H9 (cell line): ENCODE data around the gene OBP2B. TPM values are rescaled to one million over a fixed set of nuclear protein-coding genes. Genes with fewer than 3 reads are reported as not detected.

ENCODE experiments used
- DNase-seq: peaks from one replicate; pipeline ENCODE4 v3.0.0-alpha.2; 2017
- H2AFZ ChIP-seq: one replicate; pipeline ENCODE4 v1.6.1; 2013; ENCODE audit warnings: mild to moderate bottlenecking, low read length, control low read depth, moderate library complexity
- H2AK5ac ChIP-seq: 2 replicates; pipeline ENCODE4 v1.6.1; 2013; ENCODE audit warnings: low read length, control low read depth, mixed read lengths; ENCODE audit not compliant: insufficient read length
- H2BK120ac ChIP-seq: one replicate; pipeline ENCODE4 v1.6.1; 2013; ENCODE audit warnings: low read depth, mild to moderate bottlenecking, low read length, control low read depth, inconsistent platforms; ENCODE audit not compliant: poor library complexity, severe bottlenecking
- H2BK12ac ChIP-seq: 2 replicates; pipeline ENCODE4 v1.6.1; 2013; ENCODE audit warnings: low read length, control low read depth, mixed read lengths, low read depth; ENCODE audit not compliant: insufficient read length
- H2BK15ac ChIP-seq: 2 replicates; pipeline ENCODE4 v1.6.1; 2013; ENCODE audit warnings: low read depth, low read length, control low read depth
- H2BK20ac ChIP-seq: one replicate; pipeline ENCODE4 v1.6.1; 2013; ENCODE audit warnings: low read depth, mild to moderate bottlenecking, low read length, control low read depth, inconsistent platforms; ENCODE audit not compliant: poor library complexity, severe bottlenecking
- H2BK5ac ChIP-seq: 2 replicates; pipeline ENCODE4 v1.6.1; 2013; ENCODE audit warnings: low read length, control low read depth, mixed read lengths; ENCODE audit not compliant: insufficient read length
- H3K14ac ChIP-seq: 2 replicates; pipeline ENCODE4 v1.6.1; 2013; ENCODE audit warnings: low read length, control low read depth; ENCODE audit not compliant: insufficient read depth
- H3K18ac ChIP-seq: 2 replicates; pipeline ENCODE4 v1.6.1; 2013; ENCODE audit warnings: low read depth, mild to moderate bottlenecking, mixed read lengths, low read length, control low read depth; ENCODE audit not compliant: insufficient read length
- H3K23ac ChIP-seq: 2 replicates; pipeline ENCODE4 v1.6.1; 2013; ENCODE audit warnings: low read length, control low read depth, mixed read lengths, low read depth; ENCODE audit not compliant: insufficient read length
- H3K23me2 ChIP-seq: 2 replicates; pipeline ENCODE4 v1.6.1; 2013; ENCODE audit warnings: low read depth, mild to moderate bottlenecking, mixed read lengths, low read length, control low read depth; ENCODE audit not compliant: insufficient read length, poor library complexity, severe bottlenecking
- H3K27ac ChIP-seq: 2 replicates; pipeline ENCODE4 v1.5.1; 2013; ENCODE audit warnings: low read length, control low read depth, mixed read lengths, low read depth; ENCODE audit not compliant: insufficient read length
- H3K27me3 ChIP-seq: 2 replicates; pipeline ENCODE4 v1.6.1; 2013; ENCODE audit warnings: low read length, control low read depth, inconsistent platforms; ENCODE audit not compliant: insufficient read depth
- H3K4ac ChIP-seq: 2 replicates; pipeline ENCODE4 v1.6.1; 2013; ENCODE audit warnings: low read depth, mild to moderate bottlenecking, control low read depth, inconsistent platforms, low read length, moderate library complexity
- H3K4me1 ChIP-seq: 2 replicates; pipeline ENCODE4 v1.6.1; 2013; ENCODE audit warnings: low read length, control low read depth, inconsistent platforms; ENCODE audit not compliant: insufficient read depth
- H3K4me2 ChIP-seq: 2 replicates; pipeline ENCODE4 v1.6.1; 2013; ENCODE audit warnings: low read length, control low read depth, mixed read lengths; ENCODE audit not compliant: insufficient read length, insufficient read depth
- H3K56ac ChIP-seq: 2 replicates; pipeline ENCODE4 v1.6.1; 2013; ENCODE audit warnings: low read depth, mild to moderate bottlenecking, mixed read lengths, low read length, control low read depth; ENCODE audit not compliant: insufficient read length
- H3K79me1 ChIP-seq: 2 replicates; pipeline ENCODE4 v1.6.1; 2013; ENCODE audit warnings: low read depth, mild to moderate bottlenecking, moderate library complexity, low read length, control low read depth, inconsistent platforms; ENCODE audit not compliant: insufficient read depth, poor library complexity, severe bottlenecking
- H3K79me2 ChIP-seq: 2 replicates; pipeline ENCODE4 v1.6.1; 2013; ENCODE audit warnings: low read length, control low read depth, inconsistent platforms; ENCODE audit not compliant: insufficient read depth
- H3K9ac ChIP-seq: 2 replicates; pipeline ENCODE4 v1.6.1; 2013; ENCODE audit warnings: low read length, control low read depth, mixed read lengths; ENCODE audit not compliant: insufficient read length; ENCODE audit errors: extremely low read depth
- H3K9me3 ChIP-seq: one replicate; pipeline ENCODE4 v1.6.1; 2013; ENCODE audit warnings: low read depth, low read length, inconsistent platforms; ENCODE audit not compliant: control insufficient read depth
- H3T11ph ChIP-seq: one replicate; pipeline ENCODE4 v1.6.1; 2013; ENCODE audit warnings: mild to moderate bottlenecking, low read length, control low read depth, inconsistent platforms
- H4K20me1 ChIP-seq: one replicate; pipeline ENCODE4 v1.6.1; 2013; ENCODE audit not compliant: control insufficient read depth, insufficient read length, insufficient read depth
- H4K5ac ChIP-seq: 2 replicates; pipeline ENCODE4 v1.6.1; 2013; ENCODE audit warnings: low read depth, mild to moderate bottlenecking, mixed read lengths, low read length, control low read depth; ENCODE audit not compliant: insufficient read length
- H4K8ac ChIP-seq: replicated peaks from 2 replicates; pipeline ENCODE4 v1.6.1; 2013; ENCODE audit warnings: low read length, control low read depth, mixed read lengths, low read depth; ENCODE audit not compliant: insufficient read length
- H4K91ac ChIP-seq: 2 replicates; pipeline ENCODE4 v1.6.1; 2013; ENCODE audit warnings: low read depth, mild to moderate bottlenecking, moderate library complexity, mixed read lengths, low read length, control low read depth; ENCODE audit not compliant: insufficient read length
- H3K27ac Mint-ChIP-seq, 3 experiments: 2 replicates in 2 of 3; 3 replicates in 1 of 3; pipeline ENCODE4 v1.8.0; 2020 to 2021; ENCODE audit warnings: mixed read lengths in 3 of 3, mild to moderate bottlenecking in 1 of 3, moderate library complexity in 1 of 3
- H3K27me3 Mint-ChIP-seq: 2 replicates; pipeline ENCODE4 v1.8.0; 2021; ENCODE audit warnings: low read depth, mild to moderate bottlenecking, moderate library complexity, mixed read lengths
- H3K36me3 Mint-ChIP-seq, 3 experiments: 2 replicates in 2 of 3; 3 replicates in 1 of 3; pipeline ENCODE4 v1.8.0; 2020 to 2021; ENCODE audit warnings: low read depth in 3 of 3, mixed read lengths in 3 of 3; ENCODE audit not compliant: insufficient read depth in 1 of 3
- H3K4me1 Mint-ChIP-seq, 2 experiments: 2 replicates each; pipeline ENCODE4 v1.8.0; 2020; ENCODE audit warnings: mixed read lengths in 2 of 2
- H3K4me3 Mint-ChIP-seq, 2 experiments: 2 replicates in 1 of 2; 3 replicates in 1 of 2; pipeline ENCODE4 v1.8.0; 2020 to 2021; ENCODE audit warnings: mild to moderate bottlenecking in 2 of 2, mixed read lengths in 2 of 2, moderate library complexity in 1 of 2
- H3K9me3 Mint-ChIP-seq, 2 experiments: 2 replicates in 1 of 2; 3 replicates in 1 of 2; pipeline ENCODE4 v1.8.0; 2020; ENCODE audit warnings: mild to moderate bottlenecking in 2 of 2, mixed read lengths in 2 of 2, moderate library complexity in 1 of 2
- WGBS: extraction: QIAGEN DNeasy Blood & Tissue Kit; methylation state at CpG from one replicate; pipeline ENCODE4 v1.1.7; 2013; ENCODE audit warnings: missing lambda C conversion rate, low lambda C conversion rate, mixed read lengths; ENCODE audit not compliant: insufficient read length; ENCODE audit errors: extremely low coverage; 5-methylcytosine and 5-hydroxymethylcytosine counted together
- total RNA-seq: library from RNA; stranded (reverse); gene quantifications from 2 replicates; pipeline ENCODE4 v1.2.1, GENCODE V29; 2021
- TF ChIP-seq, protein P1 (sequence below): fragments of 200-600 bp; sonication (generic); conservative IDR thresholded peaks from 3 replicates; pipeline ENCODE4 v1.8.0; 2021; ENCODE audit warnings: antibody characterized with exemption, mild to moderate bottlenecking

The OBP2B gene
- total RNA-seq, 1 experiment from 2014 or later = not detected

GRCh38 chr9:133162861-133163503, 46.1 kb downstream of the OBP2B start:
- H3K79me1 ChIP-seq = no peaks in the 10 kb centered on the region
- H2AK5ac ChIP-seq = no peak overlapping the region
- peak overlapping the region; percentile 31 for H3K4me2 ChIP-seq
- no peak overlapping the region for H2BK12ac ChIP-seq
- TF ChIP-seq, protein P1, sequence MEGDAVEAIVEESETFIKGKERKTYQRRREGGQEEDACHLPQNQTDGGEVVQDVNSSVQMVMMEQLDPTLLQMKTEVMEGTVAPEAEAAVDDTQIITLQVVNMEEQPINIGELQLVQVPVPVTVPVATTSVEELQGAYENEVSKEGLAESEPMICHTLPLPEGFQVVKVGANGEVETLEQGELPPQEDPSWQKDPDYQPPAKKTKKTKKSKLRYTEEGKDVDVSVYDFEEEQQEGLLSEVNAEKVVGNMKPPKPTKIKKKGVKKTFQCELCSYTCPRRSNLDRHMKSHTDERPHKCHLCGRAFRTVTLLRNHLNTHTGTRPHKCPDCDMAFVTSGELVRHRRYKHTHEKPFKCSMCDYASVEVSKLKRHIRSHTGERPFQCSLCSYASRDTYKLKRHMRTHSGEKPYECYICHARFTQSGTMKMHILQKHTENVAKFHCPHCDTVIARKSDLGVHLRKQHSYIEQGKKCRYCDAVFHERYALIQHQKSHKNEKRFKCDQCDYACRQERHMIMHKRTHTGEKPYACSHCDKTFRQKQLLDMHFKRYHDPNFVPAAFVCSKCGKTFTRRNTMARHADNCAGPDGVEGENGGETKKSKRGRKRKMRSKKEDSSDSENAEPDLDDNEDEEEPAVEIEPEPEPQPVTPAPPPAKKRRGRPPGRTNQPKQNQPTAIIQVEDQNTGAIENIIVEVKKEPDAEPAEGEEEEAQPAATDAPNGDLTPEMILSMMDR = no peak
- H3K4me1 Mint-ChIP-seq = peaks cover 5 to 6% of the 10 kb centered on the region in 2 experiments
- no peak overlapping the region for H3K27ac Mint-ChIP-seq
- H3K27me3 Mint-ChIP-seq = peaks cover 21% of the 10 kb centered on the region
- no peak overlapping the region for H3K27ac ChIP-seq
- H4K8ac ChIP-seq = no peak overlapping the region
- H3K79me2 ChIP-seq = no peaks in the 10 kb centered on the region
- H3K14ac ChIP-seq = no peak overlapping the region
- H3K23ac ChIP-seq = no peak overlapping the region
- peaks cover 4% of the 10 kb centered on the region for H3K23me2 ChIP-seq
- no peaks in the 10 kb centered on the region for H3K9me3 Mint-ChIP-seq
- no peak overlapping the region for H4K5ac ChIP-seq
- no peak overlapping the region for H4K91ac ChIP-seq
- H3K4me3 Mint-ChIP-seq = peak overlapping the region; percentile 51 to 73; a peak in 3 of 5 replicates
- DNase-seq = no peak
- H2BK120ac ChIP-seq = no peak overlapping the region
- WGBS = no CpG with 5 or more reads among the region's 54 CpGs
- no peak overlapping the region for H3K9ac ChIP-seq
- no peak overlapping the region for H3K56ac ChIP-seq
- no peaks in the 10 kb centered on the region for H4K20me1 ChIP-seq
- H3K27me3 ChIP-seq = no peaks in the 10 kb centered on the region
- H2BK5ac ChIP-seq = no peak overlapping the region
- no peak overlapping the region for H2BK20ac ChIP-seq
- H3K9me3 ChIP-seq = no peaks in the 10 kb centered on the region
- no peaks in the 10 kb centered on the region for H3K4me1 ChIP-seq
- no peak overlapping the region for H3K4ac ChIP-seq
- H3K18ac ChIP-seq = no peak overlapping the region
- H2BK15ac ChIP-seq = no peak overlapping the region
- H3T11ph ChIP-seq = no peak overlapping the region
- H3K36me3 Mint-ChIP-seq = peaks cover 8 to 12% (median 9%) of the 10 kb centered on the region in 3 experiments; a peak in 5 of 7 replicates
- H2AFZ ChIP-seq = no peak overlapping the region
